ENCODE measurements around the gene NFRKB.

Gene NFRKB

DNA sequence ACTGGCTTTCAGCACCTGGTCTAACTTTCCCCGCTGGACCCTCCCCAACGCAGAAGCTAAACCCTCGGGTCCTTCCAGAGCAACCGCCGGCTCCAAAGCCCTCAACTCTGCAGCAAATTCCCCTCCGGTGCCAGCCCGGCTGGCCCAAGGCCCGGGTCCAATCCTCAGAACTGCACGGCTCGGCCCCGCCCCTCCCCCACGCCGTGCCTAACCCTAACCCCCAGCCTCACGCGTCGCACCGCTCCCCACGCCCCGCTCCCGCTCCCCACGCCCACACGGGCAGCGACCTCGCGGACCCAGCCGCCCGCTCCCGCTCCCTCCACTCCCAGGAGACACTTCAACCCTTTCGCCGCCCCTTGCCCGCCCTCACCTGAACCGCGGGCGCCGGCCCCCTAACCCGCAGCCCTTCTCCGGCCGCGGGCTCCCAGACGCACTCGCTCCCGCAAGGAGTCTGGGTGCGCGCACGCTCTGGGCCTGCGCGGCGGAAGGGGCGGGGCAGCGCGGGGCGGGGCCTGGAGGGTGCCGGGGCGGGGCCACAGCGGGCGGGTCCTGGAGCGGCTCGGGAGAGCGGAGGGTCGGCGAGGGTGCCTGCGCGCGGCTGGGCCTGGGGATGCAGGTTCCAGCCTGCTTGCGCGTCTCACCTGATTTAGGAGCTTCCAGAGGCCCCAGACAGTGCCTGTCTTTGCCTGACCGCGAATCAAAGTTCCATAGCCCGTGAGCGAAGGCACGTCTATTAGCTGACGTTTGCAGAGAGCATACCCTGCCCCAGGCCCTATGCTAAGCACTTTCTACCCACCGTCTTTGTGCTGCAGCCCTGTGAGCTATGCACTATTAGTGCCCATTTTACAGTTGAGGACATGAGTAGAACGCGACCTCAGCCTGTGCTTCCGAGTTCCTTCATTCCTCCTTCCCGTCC is at the start of gene NFRKB:
Gene NFRKB (minus strand): TSS at position 453 of the 916 bp plus-strand sequence. CDS start 2,729 bp downstream, outside the sequence.
- Histone ChIP-seq H3F3A (ENCODE audit: insufficient read depth, low read length) (no peaks in the 10 kb centered on the region), H3K27ac (ENCODE audit: low read depth, low read length, poor library complexity, severe bottlenecking) (peak within 1 kb of the TSS; percentile 64), H4K20me1 (ENCODE audit: insufficient read depth, low read length) (no peaks in the 10 kb centered on the region), H3K4me3 (ENCODE audit: low read depth, low read length, poor library complexity, severe bottlenecking) (peak within 1 kb of the TSS; percentile 83), H3K36me3 (ENCODE audit: insufficient read depth, low read length) (peaks cover 41% of the 10 kb centered on the region), H3K9me2 (ENCODE audit: low read depth, low read length) (no peaks in the 10 kb centered on the region), H3K4me2 (ENCODE audit: low read length) (peak within 1 kb of the TSS; percentile 64), H3K4me1 (ENCODE audit: insufficient read depth, low read length, severe bottlenecking) (peaks cover 18% of the 10 kb centered on the region), H3K27me3 (ENCODE audit: insufficient read depth, low read length) (no peaks in the 10 kb centered on the region), H3K79me2 (ENCODE audit: insufficient read depth, low read length) (peaks cover 14% of the 10 kb centered on the region), H3K9me3 (ENCODE audit: low read length) (no peaks in the 10 kb centered on the region), H2AFZ (ENCODE audit: low read length) (no peak within 1 kb of the TSS), H3K9ac (ENCODE audit: low read length) (peak within 1 kb of the TSS; percentile 78)
- no peak for TF ChIP-seq EZH2 (IDR thresholded peaks at IDR 0.05; ENCODE audit: borderline replicate concordance, low read length)
- TF ChIP-seq, protein P1, sequence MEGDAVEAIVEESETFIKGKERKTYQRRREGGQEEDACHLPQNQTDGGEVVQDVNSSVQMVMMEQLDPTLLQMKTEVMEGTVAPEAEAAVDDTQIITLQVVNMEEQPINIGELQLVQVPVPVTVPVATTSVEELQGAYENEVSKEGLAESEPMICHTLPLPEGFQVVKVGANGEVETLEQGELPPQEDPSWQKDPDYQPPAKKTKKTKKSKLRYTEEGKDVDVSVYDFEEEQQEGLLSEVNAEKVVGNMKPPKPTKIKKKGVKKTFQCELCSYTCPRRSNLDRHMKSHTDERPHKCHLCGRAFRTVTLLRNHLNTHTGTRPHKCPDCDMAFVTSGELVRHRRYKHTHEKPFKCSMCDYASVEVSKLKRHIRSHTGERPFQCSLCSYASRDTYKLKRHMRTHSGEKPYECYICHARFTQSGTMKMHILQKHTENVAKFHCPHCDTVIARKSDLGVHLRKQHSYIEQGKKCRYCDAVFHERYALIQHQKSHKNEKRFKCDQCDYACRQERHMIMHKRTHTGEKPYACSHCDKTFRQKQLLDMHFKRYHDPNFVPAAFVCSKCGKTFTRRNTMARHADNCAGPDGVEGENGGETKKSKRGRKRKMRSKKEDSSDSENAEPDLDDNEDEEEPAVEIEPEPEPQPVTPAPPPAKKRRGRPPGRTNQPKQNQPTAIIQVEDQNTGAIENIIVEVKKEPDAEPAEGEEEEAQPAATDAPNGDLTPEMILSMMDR (IDR thresholded peaks at IDR 0.05; ENCODE audit: low read length): peak; percentile 8; the same call in 1 of the 2 replicates

GRCh38 chr11:129944696-129945095 is 49.3 kb upstream of the NFRKB start:
- peaks cover 46% of the 10 kb centered on the region for H3K79me2 ChIP-seq (ENCODE audit: insufficient read depth, low read length)
- H4K20me1 ChIP-seq (ENCODE audit: insufficient read depth, low read length): no peaks in the 10 kb centered on the region
- H3K4me1 ChIP-seq (ENCODE audit: insufficient read depth, low read length, severe bottlenecking): peaks cover 90% of the 10 kb centered on the region
- no peak overlapping the region; the same call in 1 of the 2 replicates for H3K9ac ChIP-seq (ENCODE audit: low read length)
- no peaks in the 10 kb centered on the region for H3K27me3 ChIP-seq (ENCODE audit: insufficient read depth, low read length)
- H3K27ac ChIP-seq (ENCODE audit: low read depth, low read length, poor library complexity, severe bottlenecking): peak overlapping the region; percentile 100
- peak overlapping the region; percentile 76 for H3K4me2 ChIP-seq (ENCODE audit: low read length)
- H3K9me2 ChIP-seq (ENCODE audit: low read depth, low read length): no peaks in the 10 kb centered on the region
- H3K36me3 ChIP-seq (ENCODE audit: insufficient read depth, low read length): peaks cover 58% of the 10 kb centered on the region
- H3K4me3 ChIP-seq (ENCODE audit: low read depth, low read length, poor library complexity, severe bottlenecking): peak overlapping the region; percentile 78
- no peak for TF ChIP-seq EZH2 (IDR thresholded peaks at IDR 0.05; ENCODE audit: borderline replicate concordance, low read length)
- TF ChIP-seq, protein P1 (IDR thresholded peaks at IDR 0.05; ENCODE audit: low read length): no peak
- H3K9me3 ChIP-seq (ENCODE audit: low read length): no peaks in the 10 kb centered on the region
- no peak overlapping the region for H2AFZ ChIP-seq (ENCODE audit: low read length)
- H3F3A ChIP-seq (ENCODE audit: insufficient read depth, low read length): no peaks in the 10 kb centered on the region

DNA sequence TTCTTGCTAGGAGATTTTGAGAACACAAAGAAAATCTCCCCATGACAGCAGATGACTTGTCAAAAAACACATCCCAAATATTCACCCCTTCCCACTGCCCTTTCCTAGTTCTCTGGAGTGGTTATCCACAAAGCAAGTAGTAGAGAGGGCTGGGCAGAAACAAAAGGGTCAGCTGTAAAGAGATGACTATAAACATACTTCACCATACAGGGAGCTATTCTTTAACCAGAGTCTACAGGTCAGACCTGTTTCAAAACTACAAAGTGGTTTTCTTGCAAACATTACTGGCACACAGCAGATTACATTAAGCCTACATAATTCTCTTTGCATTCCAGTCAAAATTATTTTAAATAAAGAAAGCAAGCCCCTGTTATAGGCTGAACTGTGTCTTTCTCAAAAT is 47.7 kb upstream of the NFRKB start:
- H3K4me2 ChIP-seq (ENCODE audit: low read length): peak overlapping the region; percentile 32
- peaks cover 78% of the 10 kb centered on the region for H3K4me1 ChIP-seq (ENCODE audit: insufficient read depth, low read length, severe bottlenecking)
- H3K79me2 ChIP-seq (ENCODE audit: insufficient read depth, low read length): peaks cover 46% of the 10 kb centered on the region
- no peak overlapping the region for H2AFZ ChIP-seq (ENCODE audit: low read length)
- no peak overlapping the region for H3K27ac ChIP-seq (ENCODE audit: low read depth, low read length, poor library complexity, severe bottlenecking)
- H3K36me3 ChIP-seq (ENCODE audit: insufficient read depth, low read length): peaks cover 74% of the 10 kb centered on the region
- no peaks in the 10 kb centered on the region for H3K9me3 ChIP-seq (ENCODE audit: low read length)
- peak overlapping the region; percentile 31 for H3K4me3 ChIP-seq (ENCODE audit: low read depth, low read length, poor library complexity, severe bottlenecking)
- TF ChIP-seq, protein P1 (IDR thresholded peaks at IDR 0.05; ENCODE audit: low read length): no peak
- TF ChIP-seq EZH2 (IDR thresholded peaks at IDR 0.05; ENCODE audit: borderline replicate concordance, low read length): no peak
- H3K9ac ChIP-seq (ENCODE audit: low read length): no peak overlapping the region
- no peaks in the 10 kb centered on the region for H3F3A ChIP-seq (ENCODE audit: insufficient read depth, low read length)
- no peaks in the 10 kb centered on the region for H3K9me2 ChIP-seq (ENCODE audit: low read depth, low read length)
- H4K20me1 ChIP-seq (ENCODE audit: insufficient read depth, low read length): no peaks in the 10 kb centered on the region
- H3K27me3 ChIP-seq (ENCODE audit: insufficient read depth, low read length): no peaks in the 10 kb centered on the region
